Stomach (tissue), 9 donors: ENCODE measurements around the gene ATP10B. TPM values are rescaled to one million over a fixed set of nuclear protein-coding genes. Genes with fewer than 3 reads are reported as not detected.

Source experiments
- DNase-seq, 2 donors: peaks; one replicate each; pipeline versions ENCODE4 v3.0.0 to v3.0.0-alpha.2; 2013 to 2019
- H3K27ac ChIP-seq, 5 donors: fragments of 200-600 bp in 4 of 5; sonication (generic) in 4 of 5; one replicate each; pipeline ENCODE4 v1.5.1; 2013 to 2019; ENCODE audit warnings: mild to moderate bottlenecking in 1 of 5, moderate library complexity in 1 of 5
- H3K27me3 ChIP-seq, 3 donors: fragments of 200-600 bp; sonication (generic); one replicate each; pipeline ENCODE4 v1.5.1; 2017 to 2019; ENCODE audit warnings: mixed run types in 1 of 3
- H3K36me3 ChIP-seq, 4 donors: fragments of 200-600 bp; sonication (generic); 1 replicate in 3 of 4; 2 replicates in 1 of 4; pipeline ENCODE4 v1.5.1; 2016 to 2019
- H3K4me1 ChIP-seq, 4 donors: fragments of 200-600 bp; sonication (generic); one replicate each; pipeline ENCODE4 v1.5.1; 2016 to 2019
- H3K4me3 ChIP-seq, 4 donors: fragments of 200-600 bp; sonication (generic) in 3 of 4; one replicate each; pipeline ENCODE4 v1.5.1; 2016 to 2019; ENCODE audit warnings: mild to moderate bottlenecking in 1 of 4
- H3K9me3 ChIP-seq, 4 donors: fragments of 200-600 bp; sonication (generic); one replicate each; pipeline ENCODE4 v1.5.1; 2016 to 2019
- EP300 ChIP-seq: sonication (generic); formaldehyde crosslinking; IDR thresholded peaks from one replicate; pipeline ENCODE4 v1.6.1; 2017; ENCODE audit warnings: antibody characterized with exemption
- POLR2A ChIP-seq, 4 donors: fragments of 450-650 bp; IDR thresholded peaks; one replicate each; pipeline ENCODE4 v1.6.1; 2016; ENCODE audit warnings: antibody characterized with exemption in 4 of 4, control low read depth in 2 of 4, mild to moderate bottlenecking in 1 of 4, moderate library complexity in 1 of 4
- POLR2AphosphoS5 ChIP-seq, 3 donors: sonication (generic); formaldehyde crosslinking; IDR thresholded peaks; one replicate each; pipeline ENCODE4 v1.6.1; 2016; ENCODE audit warnings: antibody characterized with exemption in 3 of 3
- WGBS, 5 donors: extraction: QIAGEN DNeasy Blood & Tissue Kit in 3 of 5; methylation state at CpG; one replicate each; pipeline versions ENCODE4 v1.1.5 to v1.1.7; 2013 to 2018; 5-methylcytosine and 5-hydroxymethylcytosine counted together
- intact Hi-C: fragments of 100-400 bp; cut with DNase I; formaldehyde crosslinking; loops from one replicate; pipeline ENCODE4 v1.15.1; 2023; ENCODE audit warnings: low total_unique reads
- polyA plus RNA-seq, 3 donors: library from polyadenylated mRNA; stranded (reverse); fragments of 200-250 nt; gene quantifications; one replicate each; pipeline ENCODE4 v1.2.3, GENCODE V29; 2013
- total RNA-seq, 5 donors: library from RNA; depleted of rRNA; stranded (reverse); fragments of >200 nt; gene quantifications; one replicate each; pipeline versions ENCODE4 v1.1.0 to v1.2.3, GENCODE V29; 2014 to 2016
- TF ChIP-seq, protein P1 (sequence below), 7 experiments: fragments of 450-650 bp in 4 of 7; fragments of 200-600 bp in 3 of 7; sonication (generic) in 3 of 7; IDR thresholded peaks; one replicate each; pipeline ENCODE4 v1.5.1; 2016 to 2019; ENCODE audit warnings: antibody characterized with exemption in 7 of 7, control low read depth in 2 of 7, mild to moderate bottlenecking in 1 of 7
- donor health status: healthy with polysubstance abuse.
- donor health status: Bipolar disorder and iron deficiency.
- donor health status: healthy.

Gene ATP10B
- total and polyA plus RNA-seq, 8 donors = 0.25 to 115 (median 4.4) TPM

DNA sequence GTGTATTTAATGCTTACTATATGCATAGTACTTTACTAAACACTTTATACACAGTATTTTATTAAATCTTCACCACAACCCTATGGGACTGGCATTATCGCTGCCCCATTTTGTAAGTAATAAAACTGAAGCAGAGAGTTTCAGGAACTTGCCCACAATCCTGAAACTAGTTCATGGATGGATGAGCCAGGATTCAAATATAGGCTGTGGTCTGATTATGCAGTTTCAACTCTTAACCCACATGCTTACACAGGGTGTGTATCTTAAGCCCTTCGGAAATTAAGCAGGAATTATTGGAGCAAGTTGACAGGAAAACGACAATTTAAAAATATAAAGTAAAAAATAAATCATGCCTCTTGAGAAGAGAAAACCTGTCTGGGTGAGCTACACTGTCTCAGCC, 109.0 kb downstream of the ATP10B start:
- Histone ChIP-seq H3K27ac (no peak overlapping the region), H3K36me3 (no peaks in the 10 kb centered on the region), H3K9me3 (no peaks in the 10 kb centered on the region), H3K4me1 (no peaks in the 10 kb centered on the region), H3K27me3 (no peaks in the 10 kb centered on the region), H3K4me3 (no peak overlapping the region)
- no peak for DNase-seq
- 78 to 86% (median 83%) methylated on average over 3 of the region's 3 CpGs for WGBS, 5 donors
- TF ChIP-seq POLR2A (IDR thresholded peaks at IDR 0.05) (no peak), POLR2AphosphoS5 (IDR thresholded peaks at IDR 0.05) (no peak), EP300 (no peak)
- TF ChIP-seq, protein P1, sequence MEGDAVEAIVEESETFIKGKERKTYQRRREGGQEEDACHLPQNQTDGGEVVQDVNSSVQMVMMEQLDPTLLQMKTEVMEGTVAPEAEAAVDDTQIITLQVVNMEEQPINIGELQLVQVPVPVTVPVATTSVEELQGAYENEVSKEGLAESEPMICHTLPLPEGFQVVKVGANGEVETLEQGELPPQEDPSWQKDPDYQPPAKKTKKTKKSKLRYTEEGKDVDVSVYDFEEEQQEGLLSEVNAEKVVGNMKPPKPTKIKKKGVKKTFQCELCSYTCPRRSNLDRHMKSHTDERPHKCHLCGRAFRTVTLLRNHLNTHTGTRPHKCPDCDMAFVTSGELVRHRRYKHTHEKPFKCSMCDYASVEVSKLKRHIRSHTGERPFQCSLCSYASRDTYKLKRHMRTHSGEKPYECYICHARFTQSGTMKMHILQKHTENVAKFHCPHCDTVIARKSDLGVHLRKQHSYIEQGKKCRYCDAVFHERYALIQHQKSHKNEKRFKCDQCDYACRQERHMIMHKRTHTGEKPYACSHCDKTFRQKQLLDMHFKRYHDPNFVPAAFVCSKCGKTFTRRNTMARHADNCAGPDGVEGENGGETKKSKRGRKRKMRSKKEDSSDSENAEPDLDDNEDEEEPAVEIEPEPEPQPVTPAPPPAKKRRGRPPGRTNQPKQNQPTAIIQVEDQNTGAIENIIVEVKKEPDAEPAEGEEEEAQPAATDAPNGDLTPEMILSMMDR (IDR thresholded peaks at IDR 0.05) = no peak
- intact Hi-C loops = no loop called here

DNA sequence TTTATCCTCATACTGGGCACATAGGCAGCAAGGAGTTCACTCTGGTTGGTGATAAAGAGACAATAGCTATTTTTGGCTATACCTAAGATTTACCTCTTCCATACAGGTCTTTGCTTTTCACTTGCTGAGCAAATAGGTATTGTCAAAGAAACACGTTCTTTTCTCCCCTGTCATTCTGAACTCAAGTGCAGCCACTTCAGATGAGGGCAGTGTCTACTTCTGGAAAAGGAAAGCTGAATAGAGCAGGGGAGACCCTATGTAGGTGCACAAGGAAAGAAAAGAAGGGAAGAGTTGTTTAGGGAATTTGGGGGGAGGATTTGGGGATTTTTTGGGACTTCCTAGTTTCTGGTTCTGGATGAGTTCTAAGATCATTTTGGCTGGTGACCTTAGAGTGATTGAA, 109.6 kb downstream of the ATP10B start:
- H3K36me3 ChIP-seq = no peaks in the 10 kb centered on the region
- DNase-seq = no peak
- 58 to 74% (median 72%) methylated on average over 1 of the region's 1 CpG for WGBS, 5 donors
- TF ChIP-seq, protein P1 (IDR thresholded peaks at IDR 0.05) = no peak
- no peak for TF ChIP-seq POLR2A (IDR thresholded peaks at IDR 0.05)
- no peak for TF ChIP-seq EP300
- no peak for TF ChIP-seq POLR2AphosphoS5 (IDR thresholded peaks at IDR 0.05)
- H3K4me3 ChIP-seq = no peak overlapping the region
- no peaks in the 10 kb centered on the region for H3K27me3 ChIP-seq
- intact Hi-C loops = no loop called here
- H3K27ac ChIP-seq = no peak overlapping the region
- H3K9me3 ChIP-seq = no peaks in the 10 kb centered on the region
- H3K4me1 ChIP-seq = no peaks in the 10 kb centered on the region

DNA sequence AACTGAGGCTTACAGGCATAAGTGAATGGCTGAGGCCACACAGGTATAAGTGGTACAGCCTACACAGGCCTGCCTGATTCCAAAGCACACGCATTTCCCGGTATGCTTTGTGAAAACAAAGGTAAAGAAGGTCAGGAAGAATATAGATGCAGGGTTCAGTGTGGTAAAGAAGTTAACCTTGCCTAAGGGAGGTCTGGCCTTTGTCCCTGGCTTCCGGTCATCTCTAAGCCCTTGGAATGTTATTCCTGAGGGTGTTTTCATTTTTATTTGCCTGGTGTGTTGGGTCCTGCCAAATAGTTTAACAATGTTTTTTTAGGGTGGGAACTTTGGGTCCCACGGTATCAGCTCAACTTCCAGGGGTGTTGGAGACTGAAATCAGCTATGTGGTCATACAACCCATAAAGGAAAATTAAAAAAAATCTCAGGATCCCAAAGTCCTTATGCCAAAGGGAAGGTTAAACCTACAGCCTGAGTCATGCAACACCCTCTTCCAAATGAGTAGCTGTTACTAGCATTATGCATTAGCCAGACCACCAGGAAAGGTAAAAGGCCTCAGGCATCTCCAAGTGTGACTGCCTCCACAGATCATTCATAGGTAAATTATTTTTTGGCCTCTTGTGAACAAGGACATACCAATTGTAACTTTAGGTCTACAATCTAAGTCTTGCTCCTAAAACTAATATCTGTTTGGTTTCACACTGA, 124.6 kb downstream of the ATP10B start:
- no peak for DNase-seq
- TF ChIP-seq POLR2A (IDR thresholded peaks at IDR 0.05) (no peak), EP300 (no peak), POLR2AphosphoS5 (IDR thresholded peaks at IDR 0.05) (no peak)
- TF ChIP-seq, protein P1 (IDR thresholded peaks at IDR 0.05) = no peak
- intact Hi-C loops = no loop called here
- Histone ChIP-seq H3K27me3 (no peaks in the 10 kb centered on the region), H3K9me3 (no peaks in the 10 kb centered on the region), H3K4me3 (no peak overlapping the region), H3K4me1 (peaks cover 0 to 8% (median 0%) of the 10 kb centered on the region in 4 donors), H3K27ac (no peak overlapping the region), H3K36me3 (no peaks in the 10 kb centered on the region)
- 57 to 72% (median 60%) methylated on average over 4 of the region's 4 CpGs for WGBS, 5 donors

DNA sequence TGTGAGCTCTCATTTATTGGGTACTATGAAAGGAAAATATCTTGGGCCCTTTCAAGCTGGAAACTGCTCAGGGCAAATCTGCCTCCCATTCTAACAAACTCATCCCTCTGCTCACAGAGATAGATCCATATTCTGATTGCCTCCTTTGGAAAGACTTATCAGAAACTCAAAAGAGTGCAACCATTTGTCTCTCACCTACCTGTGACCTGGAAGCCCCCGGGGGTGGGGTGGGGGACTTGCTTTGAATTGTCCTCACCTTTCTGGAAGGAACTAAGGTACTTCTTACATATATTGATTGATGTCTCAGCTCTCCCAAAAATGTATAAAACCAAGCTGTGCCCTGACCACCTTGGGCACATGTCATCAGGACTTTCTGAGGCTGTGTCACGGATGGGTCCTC, 125.3 kb downstream of the ATP10B start:
- 45 to 73% (median 70%) methylated on average over 2 of the region's 2 CpGs for WGBS, 5 donors
- Histone ChIP-seq H3K27ac (no peak overlapping the region), H3K36me3 (no peaks in the 10 kb centered on the region), H3K9me3 (no peaks in the 10 kb centered on the region), H3K4me1 (peaks cover 0 to 8% (median 0%) of the 10 kb centered on the region in 4 donors), H3K27me3 (no peaks in the 10 kb centered on the region), H3K4me3 (no peak overlapping the region)
- intact Hi-C loops = no loop called here
- TF ChIP-seq EP300 (no peak), POLR2AphosphoS5 (IDR thresholded peaks at IDR 0.05) (no peak), POLR2A (IDR thresholded peaks at IDR 0.05) (no peak)
- TF ChIP-seq, protein P1 (IDR thresholded peaks at IDR 0.05) = no peak
- DNase-seq = no peak
